BJ (cell line): ENCODE data around the gene KIF20B. TPM values are rescaled to one million over a fixed set of nuclear protein-coding genes. Genes with fewer than 3 reads are reported as not detected.

ENCODE experiments used
- CTCF ChIA-PET: fragments of 350-600 bp; formaldehyde crosslinking; extraction: SDS; loops from one replicate; lab custom pipeline; 2021; ENCODE audit warnings: antibody characterized with exemption, inconsistent platforms; lab: Yijun Ruan, JAX
- POLR2A ChIA-PET: fragments of 300-600 bp; sonication (Branson Sonifier 250); formaldehyde crosslinking; extraction: SDS; loops from one replicate; lab custom pipeline; 2021; ENCODE audit warnings: antibody characterized with exemption; lab: Charles Lee
- DNase-seq: peaks from one replicate; pipeline ENCODE4 v3.0.0-alpha.2; 2011; ENCODE audit warnings: low read depth
- H3K27me3 ChIP-seq: 2 replicates; pipeline ENCODE4 v1.6.0; 2011; ENCODE audit warnings: low read length; ENCODE audit not compliant: control insufficient read depth, insufficient read depth
- H3K36me3 ChIP-seq: 2 replicates; pipeline ENCODE4 v1.5.1; 2011; ENCODE audit warnings: low read length; ENCODE audit not compliant: control insufficient read depth, insufficient read depth
- H3K4me3 ChIP-seq: 2 replicates; pipeline ENCODE4 v1.5.1; 2011; ENCODE audit warnings: low read depth, mild to moderate bottlenecking, control low read depth, low read length
- polyA plus RNA-seq: library from polyadenylated mRNA; depleted of rRNA; stranded (reverse); fragments of >200 nt; gene quantifications from 2 replicates; pipeline ENCODE4 v1.2.3, GENCODE V29; 2011
- TF ChIP-seq, protein P1 (sequence below): IDR thresholded peaks from 2 replicates; pipeline ENCODE4 v1.5.1; 2011; ENCODE audit warnings: low read depth, mild to moderate bottlenecking, control low read depth, inconsistent platforms, low read length, moderate library complexity; ENCODE audit not compliant: insufficient read depth

The KIF20B gene
- polyA plus RNA-seq, 1 experiment, result 1.4 TPM

DNA sequence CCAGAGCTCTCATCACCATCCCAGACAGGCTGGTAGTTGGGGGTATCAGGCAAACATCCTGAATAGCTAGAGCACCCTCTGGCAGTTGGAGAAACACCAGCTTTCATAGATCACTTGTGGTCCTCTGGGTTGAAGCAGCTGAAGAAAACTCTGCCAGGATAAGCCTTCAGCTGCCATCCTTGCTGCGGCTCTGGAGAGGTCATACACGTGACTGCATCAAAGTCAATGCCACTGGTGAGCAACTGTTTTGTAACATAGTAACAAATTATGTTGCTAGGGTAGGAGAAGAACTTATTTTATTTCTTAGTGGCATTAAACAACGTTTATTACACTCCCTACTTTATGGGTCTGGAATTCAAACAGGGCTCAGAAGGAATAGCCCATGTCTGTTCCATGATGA, 37.2 kb upstream of the KIF20B start:
- no peaks in the 10 kb centered on the region for H3K36me3 ChIP-seq
- TF ChIP-seq, protein P1, sequence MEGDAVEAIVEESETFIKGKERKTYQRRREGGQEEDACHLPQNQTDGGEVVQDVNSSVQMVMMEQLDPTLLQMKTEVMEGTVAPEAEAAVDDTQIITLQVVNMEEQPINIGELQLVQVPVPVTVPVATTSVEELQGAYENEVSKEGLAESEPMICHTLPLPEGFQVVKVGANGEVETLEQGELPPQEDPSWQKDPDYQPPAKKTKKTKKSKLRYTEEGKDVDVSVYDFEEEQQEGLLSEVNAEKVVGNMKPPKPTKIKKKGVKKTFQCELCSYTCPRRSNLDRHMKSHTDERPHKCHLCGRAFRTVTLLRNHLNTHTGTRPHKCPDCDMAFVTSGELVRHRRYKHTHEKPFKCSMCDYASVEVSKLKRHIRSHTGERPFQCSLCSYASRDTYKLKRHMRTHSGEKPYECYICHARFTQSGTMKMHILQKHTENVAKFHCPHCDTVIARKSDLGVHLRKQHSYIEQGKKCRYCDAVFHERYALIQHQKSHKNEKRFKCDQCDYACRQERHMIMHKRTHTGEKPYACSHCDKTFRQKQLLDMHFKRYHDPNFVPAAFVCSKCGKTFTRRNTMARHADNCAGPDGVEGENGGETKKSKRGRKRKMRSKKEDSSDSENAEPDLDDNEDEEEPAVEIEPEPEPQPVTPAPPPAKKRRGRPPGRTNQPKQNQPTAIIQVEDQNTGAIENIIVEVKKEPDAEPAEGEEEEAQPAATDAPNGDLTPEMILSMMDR, result no peak
- POLR2A ChIA-PET, result no interaction called here

DNA sequence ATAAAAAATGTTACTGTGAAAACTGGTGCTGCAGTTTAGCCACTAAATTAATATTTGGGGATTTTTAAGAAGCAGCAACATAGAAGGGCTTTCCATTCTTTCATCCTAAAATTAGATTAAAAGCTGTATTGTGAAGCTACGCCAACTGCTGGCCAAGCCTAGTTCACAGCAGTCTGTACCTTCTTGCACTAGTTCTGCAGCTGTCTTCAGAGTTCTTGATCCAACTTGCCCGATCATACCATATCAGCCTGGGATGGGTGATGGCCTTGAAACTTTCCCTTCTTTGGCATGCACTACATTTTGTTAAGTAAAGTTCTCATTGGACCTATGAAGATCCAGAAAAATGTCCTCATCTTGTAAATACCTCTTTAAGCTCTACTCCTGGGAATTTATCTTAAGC, 36.1 kb upstream of the KIF20B start:
- POLR2A ChIA-PET, result no interaction called here
- peaks cover 1% of the 10 kb centered on the region; the same call in 1 of the 2 replicates for H3K27me3 ChIP-seq
- CTCF ChIA-PET, result no interaction called here
- DNase-seq, result no peak
- no peaks in the 10 kb centered on the region for H3K36me3 ChIP-seq
- TF ChIP-seq, protein P1, result no peak
- H3K4me3 ChIP-seq, result no peak overlapping the region

More for the DNA sequence above, 37.2 kb upstream of the KIF20B start:
- CTCF ChIA-PET, result interaction anchor here (1.2 kb wide), 1 partner anchor 748 kb away, joined by 3 read pairs; no protein-coding TSS in a partner anchor
- Histone ChIP-seq H3K4me3 (no peak overlapping the region), H3K27me3 (no peaks in the 10 kb centered on the region)
- no peak for DNase-seq

DNA sequence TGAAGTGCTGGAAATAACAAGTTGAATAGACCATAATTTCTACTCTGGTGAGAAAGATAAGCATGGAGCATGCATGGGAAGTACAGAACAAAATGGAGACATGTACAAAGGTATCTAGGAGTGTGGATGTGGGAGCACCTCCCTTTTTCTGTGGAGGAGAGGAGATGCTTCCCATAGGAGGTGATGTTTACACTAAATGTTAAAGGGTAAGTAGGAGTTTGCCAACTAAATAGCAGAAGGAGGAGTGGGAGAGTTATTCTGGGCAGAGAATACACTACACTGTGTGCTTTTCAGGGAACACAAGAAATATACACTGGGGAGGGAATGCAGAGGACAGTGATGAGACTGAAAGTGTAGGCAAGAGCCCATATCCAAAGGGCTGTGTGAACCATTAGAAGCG, 35.3 kb upstream of the KIF20B start:
- H3K36me3 ChIP-seq, result no peaks in the 10 kb centered on the region
- POLR2A ChIA-PET, result no interaction called here
- DNase-seq, result no peak
- H3K4me3 ChIP-seq, result no peak overlapping the region
- TF ChIP-seq, protein P1, result no peak
- CTCF ChIA-PET, result no interaction called here
- H3K27me3 ChIP-seq, result peaks cover 1% of the 10 kb centered on the region; the same call in 1 of the 2 replicates

DNA sequence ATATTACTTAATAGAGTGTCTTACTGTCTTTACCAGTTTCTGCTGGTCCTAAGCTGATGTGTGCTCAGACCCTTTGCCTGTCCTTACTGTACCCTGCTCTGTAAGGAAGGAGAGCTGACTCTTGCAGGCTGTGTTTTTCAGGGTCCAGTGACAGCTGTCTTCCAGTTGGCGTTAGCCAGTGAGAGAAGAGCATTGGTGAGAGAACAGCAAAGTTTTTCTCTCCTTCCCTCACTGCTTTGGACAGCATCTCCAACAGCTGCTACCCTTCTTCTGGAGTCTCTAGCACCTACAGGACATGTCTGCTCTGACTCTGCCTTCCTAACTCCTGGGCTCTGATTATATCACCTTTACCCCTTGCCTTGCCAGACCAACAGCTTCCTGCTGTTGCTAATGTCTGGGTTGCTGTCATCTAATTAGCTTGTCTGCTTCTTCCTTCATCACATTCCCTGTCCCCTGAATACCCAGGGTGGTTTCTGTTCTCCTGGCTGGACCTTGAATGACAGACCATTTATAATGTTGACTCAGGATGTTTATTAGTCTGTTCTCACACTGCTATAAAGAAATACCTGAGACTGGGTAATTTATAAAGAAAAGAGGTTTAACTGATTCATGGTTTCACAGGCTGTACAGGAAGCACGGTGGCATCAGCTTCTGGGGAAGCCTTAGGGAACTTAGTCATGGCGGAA, 32.9 kb upstream of the KIF20B start:
- H3K4me3 ChIP-seq, result no peak overlapping the region
- DNase-seq, result no peak
- CTCF ChIA-PET, result interaction anchor here (1.5 to 3.0 kb wide), 2 partner anchors 9 to 11 kb away, joined by 3 to 13 read pairs; no protein-coding TSS in a partner anchor
- H3K27me3 ChIP-seq, result peaks cover 1% of the 10 kb centered on the region; the same call in 1 of the 2 replicates
- H3K36me3 ChIP-seq, result no peaks in the 10 kb centered on the region
- TF ChIP-seq, protein P1, result no peak
- POLR2A ChIA-PET, result no interaction called here

DNA sequence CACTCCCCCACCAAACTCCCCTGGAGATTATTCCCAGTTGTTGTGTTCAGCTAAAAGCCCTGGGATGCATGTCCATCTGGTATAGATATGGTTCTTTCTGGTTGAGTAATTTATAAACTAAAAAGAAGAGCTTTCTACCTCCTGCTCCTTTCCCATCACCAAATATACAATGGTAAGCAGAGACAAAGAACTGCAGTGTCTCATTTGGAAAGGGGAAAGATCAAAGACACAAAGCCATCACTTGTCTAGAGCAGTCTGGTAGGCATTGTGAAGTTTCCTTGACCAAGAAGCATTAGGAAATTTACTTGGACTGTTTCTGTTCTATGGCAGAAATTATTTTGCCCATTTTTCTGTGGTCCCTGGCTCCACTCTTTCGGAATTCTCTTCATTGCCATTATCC, 31.4 kb upstream of the KIF20B start:
- TF ChIP-seq, protein P1, result no peak
- Histone ChIP-seq H3K4me3 (no peak overlapping the region), H3K27me3 (peaks cover 1% of the 10 kb centered on the region; the same call in 1 of the 2 replicates), H3K36me3 (no peaks in the 10 kb centered on the region)
- POLR2A ChIA-PET, result no interaction called here
- CTCF ChIA-PET, result interaction anchor here (3.0 kb wide), 1 partner anchor 10 kb away, joined by 13 read pairs; no protein-coding TSS in a partner anchor
- no peak for DNase-seq
